ENCODE data around the gene TBCD.
A peak's percentile ranks its signal among the peaks of the same experiment; 100 is the strongest.

TBCD gene

DNA sequence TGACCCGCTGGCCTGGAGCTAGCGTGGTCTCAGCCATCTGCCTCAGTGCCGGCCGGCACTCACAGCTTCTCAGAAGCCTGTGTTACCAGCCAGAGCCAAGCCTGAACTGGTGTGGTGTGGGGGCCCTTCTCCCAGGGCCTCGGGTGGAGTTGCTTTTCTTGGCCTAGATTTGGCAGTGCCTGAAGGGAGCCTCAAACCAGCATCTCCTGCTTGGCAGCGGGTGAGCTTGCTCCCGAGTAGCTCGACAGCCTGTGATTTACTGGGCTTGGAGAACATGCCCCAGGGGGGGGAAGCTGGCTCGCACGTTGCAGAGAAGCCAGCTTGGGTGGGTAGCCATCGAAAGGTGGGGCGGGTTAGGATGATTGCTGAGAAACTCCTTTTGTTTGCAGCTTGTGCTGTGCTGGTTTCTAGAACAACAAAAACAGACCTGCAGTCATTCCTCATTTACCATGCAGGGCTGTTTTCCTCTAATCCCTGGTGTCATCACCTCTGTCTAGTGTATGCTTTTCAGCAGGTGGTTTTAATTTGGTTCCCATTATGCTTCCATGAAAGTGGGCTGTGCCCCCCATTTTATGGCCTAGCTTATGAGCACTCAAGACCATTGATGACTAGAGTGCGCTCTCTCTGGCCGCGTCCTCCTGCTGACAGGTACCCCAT is 42.2 kb downstream of the TBCD start:
- Histone ChIP-seq H4K8ac (ENCODE audit: low read depth, low read length) (no peak overlapping the region), H3K9ac (ENCODE audit: low read depth, low read length, poor library complexity) (peak overlapping the region; percentile 74), H3K4me1 (ENCODE audit: control insufficient read depth in 2 of 2, insufficient read depth in 1 of 2, low read depth in 1 of 2, low read length in 2 of 2) (peaks cover 0 to 8% of the 10 kb centered on the region in 2 donors), H2BK15ac (ENCODE audit: low read length) (no peak overlapping the region), H3K79me1 (ENCODE audit: low read depth, low read length) (peaks cover 32% of the 10 kb centered on the region), H3K14ac (ENCODE audit: low read length) (no peak overlapping the region), H2BK5ac (ENCODE audit: low read length) (peak overlapping the region; percentile 59), H3K36me3 (replicated peaks in 1 of 2; ENCODE audit: control insufficient read depth in 2 of 2, insufficient read depth in 2 of 2, low read length in 2 of 2) (peaks cover 15 to 69% of the 10 kb centered on the region in 2 donors), H3K23ac (ENCODE audit: low read depth, low read length, poor library complexity) (no peak overlapping the region), H2BK120ac (ENCODE audit: low read depth, low read length) (no peak overlapping the region), H3K18ac (ENCODE audit: low read length) (peak overlapping the region; percentile 71), H3K4me3 (ENCODE audit: low read length in 2 of 2) (no peak overlapping the region), H3K27ac (replicated peaks; ENCODE audit: low read length) (no peak overlapping the region), H3K9me3 (replicated peaks in 1 of 2; ENCODE audit: control insufficient read depth in 2 of 2, insufficient read depth in 1 of 2, low read depth in 1 of 2, low read length in 2 of 2) (peaks cover 0 to 1% of the 10 kb centered on the region in 2 donors), H3K4ac (ENCODE audit: low read length) (no peak overlapping the region), H3K27me3 (ENCODE audit: control insufficient read depth in 3 of 3, insufficient read depth in 3 of 3, low read depth in 1 of 3, low read length in 3 of 3) (no peaks in the 10 kb centered on the region), H2AFZ (ENCODE audit: low read length) (no peak overlapping the region), H3K4me2 (ENCODE audit: insufficient read depth, low read length, poor library complexity, severe bottlenecking) (no peak overlapping the region), H4K91ac (ENCODE audit: low read depth, low read length, poor library complexity) (no peak overlapping the region), H2BK12ac (ENCODE audit: low read length) (no peak overlapping the region), H2AK5ac (ENCODE audit: low read depth, low read length) (no peak overlapping the region)
- WGBS, 2 donors (ENCODE audit: extremely low coverage in 2 of 2, insufficient read length in 2 of 2, insufficient replicate concordance in 1 of 2), result no CpG with 5 or more reads among the region's 15 CpGs
- DNase-seq (ENCODE audit: low spot score), result no peak

DNA sequence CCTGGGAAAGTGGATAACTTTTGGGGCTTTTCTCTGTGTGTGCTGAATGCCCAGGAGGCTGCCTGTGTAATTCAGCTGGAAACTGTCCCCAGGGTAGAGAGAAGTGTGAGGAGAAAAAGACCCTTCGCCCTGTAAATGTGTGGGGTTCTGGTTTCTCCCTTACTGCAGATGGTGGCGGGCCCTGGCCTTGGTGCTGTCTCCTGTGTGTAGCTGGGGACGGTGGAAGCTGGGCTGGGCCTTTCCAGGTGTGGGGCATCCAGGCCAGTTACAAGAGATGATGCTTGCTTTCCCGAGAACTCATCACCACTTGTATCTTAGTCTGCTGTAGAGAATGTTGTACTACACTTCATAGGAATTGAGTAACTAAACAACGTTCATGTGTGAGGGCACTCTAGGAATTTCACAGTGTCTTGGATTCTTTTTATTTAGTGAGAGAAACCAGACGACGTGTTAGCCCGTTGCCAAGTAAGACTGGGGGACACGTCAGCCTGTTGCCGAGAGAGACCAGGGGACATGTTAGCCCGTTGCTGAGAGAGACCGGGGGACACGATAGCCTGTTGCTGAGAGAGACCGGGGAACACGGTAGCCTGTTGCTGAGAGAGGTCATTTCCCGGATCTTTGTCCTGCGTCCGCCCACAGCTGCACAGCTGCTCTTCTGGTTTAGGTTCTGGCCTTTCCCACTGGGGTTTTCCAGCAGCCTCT is 43.1 kb downstream of the TBCD start:
- H3K27ac ChIP-seq (replicated peaks; ENCODE audit: low read length), result no peak overlapping the region

DNA sequence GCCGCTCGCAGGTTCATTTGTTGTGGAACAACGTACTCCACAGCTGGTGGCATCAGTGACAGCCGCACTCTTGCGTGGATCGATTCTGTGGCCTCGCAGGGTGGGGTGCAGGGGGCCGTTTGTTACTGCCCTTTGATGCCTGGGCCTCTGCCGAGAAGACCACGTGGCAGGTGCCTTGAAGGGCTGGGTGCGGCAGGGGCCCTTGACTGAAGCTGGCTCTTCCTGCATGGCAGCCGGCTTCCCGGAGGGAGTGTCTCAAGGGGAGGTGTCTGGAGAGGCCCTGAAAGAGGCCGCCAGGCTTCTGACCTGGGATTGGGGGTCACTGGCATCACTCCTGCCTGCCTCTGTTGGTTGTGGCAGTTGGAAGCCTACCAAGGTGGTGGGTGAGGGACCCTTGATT is 43.8 kb downstream of the TBCD start:
- Histone ChIP-seq H2BK120ac (ENCODE audit: low read depth, low read length) (no peak overlapping the region), H2AFZ (ENCODE audit: low read length) (no peak overlapping the region), H2AK5ac (ENCODE audit: low read depth, low read length) (no peak overlapping the region), H3K36me3 (replicated peaks in 1 of 2; ENCODE audit: control insufficient read depth in 2 of 2, insufficient read depth in 2 of 2, low read length in 2 of 2) (peaks cover 23 to 69% of the 10 kb centered on the region in 2 donors), H3K9ac (ENCODE audit: low read depth, low read length, poor library complexity) (peak overlapping the region; percentile 50), H3K4ac (ENCODE audit: low read length) (no peak overlapping the region), H4K91ac (ENCODE audit: low read depth, low read length, poor library complexity) (no peak overlapping the region), H3K23ac (ENCODE audit: low read depth, low read length, poor library complexity) (no peak overlapping the region), H2BK12ac (ENCODE audit: low read length) (no peak overlapping the region), H2BK15ac (ENCODE audit: low read length) (no peak overlapping the region), H3K9me3 (replicated peaks in 1 of 2; ENCODE audit: control insufficient read depth in 2 of 2, insufficient read depth in 1 of 2, low read depth in 1 of 2, low read length in 2 of 2) (peaks cover 6 to 7% of the 10 kb centered on the region in 2 donors), H3K18ac (ENCODE audit: low read length) (no peak overlapping the region), H3K79me1 (ENCODE audit: low read depth, low read length) (peaks cover 26% of the 10 kb centered on the region), H3K27me3 (ENCODE audit: control insufficient read depth in 3 of 3, insufficient read depth in 3 of 3, low read depth in 1 of 3, low read length in 3 of 3) (no peaks in the 10 kb centered on the region), H2BK5ac (ENCODE audit: low read length) (no peak overlapping the region), H3K4me3 (ENCODE audit: low read length in 2 of 2) (no peak overlapping the region), H3K4me2 (ENCODE audit: insufficient read depth, low read length, poor library complexity, severe bottlenecking) (no peak overlapping the region), H4K8ac (ENCODE audit: low read depth, low read length) (peak overlapping the region; percentile 72), H3K14ac (ENCODE audit: low read length) (no peak overlapping the region), H3K27ac (replicated peaks; ENCODE audit: low read length) (no peak overlapping the region), H3K4me1 (ENCODE audit: control insufficient read depth in 2 of 2, insufficient read depth in 1 of 2, low read depth in 1 of 2, low read length in 2 of 2) (peaks cover 0 to 8% of the 10 kb centered on the region in 2 donors)
- WGBS, 2 donors (ENCODE audit: extremely low coverage in 2 of 2, insufficient read length in 2 of 2, insufficient replicate concordance in 1 of 2), result no CpG with 5 or more reads among the region's 14 CpGs
- DNase-seq (ENCODE audit: low spot score), result no peak

More for the DNA sequence above, 43.1 kb downstream of the TBCD start:
- Histone ChIP-seq H2BK12ac (ENCODE audit: low read length) (no peak overlapping the region), H3K9me3 (replicated peaks in 1 of 2; ENCODE audit: control insufficient read depth in 2 of 2, insufficient read depth in 1 of 2, low read depth in 1 of 2, low read length in 2 of 2) (peaks cover 0 to 1% of the 10 kb centered on the region in 2 donors), H3K23ac (ENCODE audit: low read depth, low read length, poor library complexity) (no peak overlapping the region), H2BK15ac (ENCODE audit: low read length) (no peak overlapping the region), H3K4me1 (ENCODE audit: control insufficient read depth in 2 of 2, insufficient read depth in 1 of 2, low read depth in 1 of 2, low read length in 2 of 2) (peaks cover 0 to 8% of the 10 kb centered on the region in 2 donors), H3K4me3 (ENCODE audit: low read length in 2 of 2) (no peak overlapping the region), H3K9ac (ENCODE audit: low read depth, low read length, poor library complexity) (no peak overlapping the region), H3K4me2 (ENCODE audit: insufficient read depth, low read length, poor library complexity, severe bottlenecking) (no peak overlapping the region), H3K79me1 (ENCODE audit: low read depth, low read length) (peaks cover 29% of the 10 kb centered on the region), H4K8ac (ENCODE audit: low read depth, low read length) (no peak overlapping the region), H2BK120ac (ENCODE audit: low read depth, low read length) (no peak overlapping the region), H3K36me3 (replicated peaks in 1 of 2; ENCODE audit: control insufficient read depth in 2 of 2, insufficient read depth in 2 of 2, low read length in 2 of 2) (peaks cover 19 to 69% of the 10 kb centered on the region in 2 donors), H3K14ac (ENCODE audit: low read length) (peak overlapping the region; percentile 8), H2AFZ (ENCODE audit: low read length) (no peak overlapping the region), H3K18ac (ENCODE audit: low read length) (no peak overlapping the region), H2BK5ac (ENCODE audit: low read length) (no peak overlapping the region), H4K91ac (ENCODE audit: low read depth, low read length, poor library complexity) (no peak overlapping the region), H3K4ac (ENCODE audit: low read length) (no peak overlapping the region), H3K27me3 (ENCODE audit: control insufficient read depth in 3 of 3, insufficient read depth in 3 of 3, low read depth in 1 of 3, low read length in 3 of 3) (no peaks in the 10 kb centered on the region), H2AK5ac (ENCODE audit: low read depth, low read length) (no peak overlapping the region)
- DNase-seq (ENCODE audit: low spot score), result no peak
- WGBS, 2 donors (ENCODE audit: extremely low coverage in 2 of 2, insufficient read length in 2 of 2, insufficient replicate concordance in 1 of 2), result no CpG with 5 or more reads among the region's 18 CpGs

DNA sequence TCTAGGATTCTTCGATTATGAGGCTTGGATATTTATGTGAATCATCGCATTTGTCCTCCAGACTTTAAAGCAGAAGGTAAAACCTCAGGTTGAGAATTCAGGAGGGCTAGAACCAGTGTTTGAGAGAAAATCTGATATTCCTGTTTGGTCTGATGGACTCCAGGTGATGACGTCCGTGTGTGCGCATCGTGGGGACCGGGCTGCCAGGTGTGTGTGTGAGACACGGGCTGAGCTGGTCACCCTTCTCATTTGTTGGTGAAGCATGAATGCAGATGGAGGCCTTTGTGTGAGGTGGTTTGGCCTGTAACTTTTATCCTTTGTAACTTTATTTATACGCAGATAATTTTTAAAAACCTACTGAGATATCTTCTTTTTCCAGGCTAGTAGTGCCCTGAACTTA is 45.2 kb downstream of the TBCD start:
- Histone ChIP-seq H3K14ac (ENCODE audit: low read length) (no peak overlapping the region), H4K91ac (ENCODE audit: low read depth, low read length, poor library complexity) (no peak overlapping the region), H3K36me3 (replicated peaks in 1 of 2; ENCODE audit: control insufficient read depth in 2 of 2, insufficient read depth in 2 of 2, low read length in 2 of 2) (peaks cover 30 to 72% of the 10 kb centered on the region in 2 donors), H3K9ac (ENCODE audit: low read depth, low read length, poor library complexity) (no peak overlapping the region), H3K79me1 (ENCODE audit: low read depth, low read length) (peaks cover 25% of the 10 kb centered on the region), H2AK5ac (ENCODE audit: low read depth, low read length) (no peak overlapping the region), H3K9me3 (replicated peaks in 1 of 2; ENCODE audit: control insufficient read depth in 2 of 2, insufficient read depth in 1 of 2, low read depth in 1 of 2, low read length in 2 of 2) (peaks cover 15 to 16% of the 10 kb centered on the region in 2 donors), H3K27me3 (ENCODE audit: control insufficient read depth in 3 of 3, insufficient read depth in 3 of 3, low read depth in 1 of 3, low read length in 3 of 3) (peaks cover 0 to 2% (median 0%) of the 10 kb centered on the region in 3 experiments), H3K18ac (ENCODE audit: low read length) (no peak overlapping the region), H3K4me2 (ENCODE audit: insufficient read depth, low read length, poor library complexity, severe bottlenecking) (no peak overlapping the region), H3K27ac (replicated peaks; ENCODE audit: low read length) (no peak overlapping the region), H4K8ac (ENCODE audit: low read depth, low read length) (no peak overlapping the region), H3K4me3 (ENCODE audit: low read length in 2 of 2) (no peak overlapping the region), H2BK120ac (ENCODE audit: low read depth, low read length) (no peak overlapping the region), H2BK12ac (ENCODE audit: low read length) (no peak overlapping the region), H2AFZ (ENCODE audit: low read length) (no peak overlapping the region), H3K4ac (ENCODE audit: low read length) (no peak overlapping the region), H3K23ac (ENCODE audit: low read depth, low read length, poor library complexity) (no peak overlapping the region), H3K4me1 (ENCODE audit: control insufficient read depth in 2 of 2, insufficient read depth in 1 of 2, low read depth in 1 of 2, low read length in 2 of 2) (peaks cover 0 to 8% of the 10 kb centered on the region in 2 donors), H2BK15ac (ENCODE audit: low read length) (no peak overlapping the region), H2BK5ac (ENCODE audit: low read length) (no peak overlapping the region)
- no peak for DNase-seq (ENCODE audit: low spot score)
- WGBS, 2 donors (ENCODE audit: extremely low coverage in 2 of 2, insufficient read length in 2 of 2, insufficient replicate concordance in 1 of 2), result no CpG with 5 or more reads among the region's 9 CpGs
